Astrocyte of the cerebellum (primary cell): Measurements from ENCODE around the gene NLGN3.

Experiments used
- DNase-seq: peaks from one replicate; pipeline ENCODE4 v3.0.0-alpha.2; 2011; ENCODE audit warnings: low read depth
- H3K4me3 ChIP-seq: 2 replicates; pipeline ENCODE4 v1.5.1; 2011; ENCODE audit warnings: mild to moderate bottlenecking, low read depth, low read length, moderate library complexity
- CTCF ChIP-seq: IDR thresholded peaks from 2 replicates; pipeline ENCODE4 v1.5.1; 2012; ENCODE audit warnings: low read length, low read depth, moderate library complexity, mild to moderate bottlenecking; ENCODE audit errors: missing control alignments
- in situ Hi-C: cut with HindIII; loops from 2 replicates; pipeline ENCODE4 v1.10.0; 2017; ENCODE audit warnings: low sequenced_read_pairs

NLGN3 gene

DNA sequence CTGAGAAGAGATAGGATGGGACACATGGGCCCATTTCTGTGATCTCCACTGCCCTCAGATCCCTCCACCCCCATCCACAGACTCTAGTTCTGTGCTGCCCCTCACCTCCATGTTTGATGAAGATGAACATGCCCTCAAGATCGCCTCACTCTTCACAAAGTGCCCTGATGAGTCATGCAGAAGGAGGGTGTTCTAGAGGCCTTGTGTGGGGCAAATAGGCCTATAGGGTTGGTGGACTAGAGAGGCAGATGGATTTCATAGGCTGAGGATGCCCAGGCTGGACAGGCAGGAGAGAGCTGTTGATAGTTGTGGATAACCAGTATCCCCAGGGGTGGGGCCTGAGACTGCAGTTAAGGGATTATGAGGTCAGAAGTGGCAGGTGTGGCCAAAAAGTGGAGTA is 38.2 kb upstream of the NLGN3 start, which contains the start of gene CXorf65:
TSS of gene CXorf65 (minus strand) at position 314 of the 400 bp plus-strand sequence. CDS start at position 130, 184 bp downstream.
- TF ChIP-seq CTCF, result no peak
- H3K4me3 ChIP-seq, result no peak within 1 kb of the TSS
- in situ Hi-C loops, result no loop called here
- DNase-seq, result no peak

DNA sequence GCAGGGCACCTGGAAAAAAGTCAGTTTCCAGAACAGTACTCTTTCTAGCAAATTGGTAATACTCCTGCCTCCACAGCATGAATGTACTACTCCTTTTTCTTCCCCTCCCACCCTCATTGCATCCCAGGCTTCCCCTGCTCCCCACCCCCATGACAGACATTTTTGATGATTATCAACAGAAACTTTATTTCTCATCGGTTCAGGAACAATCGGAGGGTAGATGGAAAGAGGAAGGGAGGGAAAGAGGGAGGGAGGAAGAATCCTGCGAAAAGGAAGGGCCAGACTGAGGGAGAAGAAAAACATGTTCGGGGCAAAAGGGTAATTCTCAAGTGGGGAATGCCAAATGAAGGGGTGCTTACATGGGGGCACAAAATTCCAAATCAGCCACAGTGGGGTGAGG is 37.4 kb upstream of the NLGN3 start:
- TF ChIP-seq CTCF, result no peak
- in situ Hi-C loops, result no loop called here

GRCh38 chrX:71107762-71108360 is 36.8 kb upstream of the NLGN3 start:
- H3K4me3 ChIP-seq, result no peak overlapping the region
- in situ Hi-C loops, result no loop called here
- no peak for TF ChIP-seq CTCF
- DNase-seq, result no peak

More for the DNA sequence above, 37.4 kb upstream of the NLGN3 start:
- DNase-seq, result no peak
- no peak overlapping the region for H3K4me3 ChIP-seq

DNA sequence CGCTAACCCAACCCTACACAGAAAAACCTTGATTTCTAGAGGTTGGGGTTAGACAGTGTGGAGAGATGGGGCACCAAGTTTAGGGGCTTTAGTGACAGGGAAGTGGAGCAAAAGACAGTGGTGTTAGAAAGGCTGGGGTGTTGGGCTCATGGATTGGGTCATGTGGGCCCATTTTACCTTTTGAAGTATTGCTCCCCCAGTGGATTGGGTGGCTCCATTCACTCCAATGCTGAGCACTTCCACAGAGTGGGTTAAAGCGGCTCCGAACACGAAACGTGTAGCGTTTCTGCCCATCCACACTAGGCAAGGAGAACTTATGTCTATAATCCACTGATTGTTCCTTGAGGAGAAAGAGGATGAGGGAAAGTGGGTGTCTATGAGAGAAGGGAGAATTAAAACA is 35.6 kb upstream of the NLGN3 start:
- in situ Hi-C loops, result no loop called here
- H3K4me3 ChIP-seq, result no peak overlapping the region
- DNase-seq, result no peak

DNA sequence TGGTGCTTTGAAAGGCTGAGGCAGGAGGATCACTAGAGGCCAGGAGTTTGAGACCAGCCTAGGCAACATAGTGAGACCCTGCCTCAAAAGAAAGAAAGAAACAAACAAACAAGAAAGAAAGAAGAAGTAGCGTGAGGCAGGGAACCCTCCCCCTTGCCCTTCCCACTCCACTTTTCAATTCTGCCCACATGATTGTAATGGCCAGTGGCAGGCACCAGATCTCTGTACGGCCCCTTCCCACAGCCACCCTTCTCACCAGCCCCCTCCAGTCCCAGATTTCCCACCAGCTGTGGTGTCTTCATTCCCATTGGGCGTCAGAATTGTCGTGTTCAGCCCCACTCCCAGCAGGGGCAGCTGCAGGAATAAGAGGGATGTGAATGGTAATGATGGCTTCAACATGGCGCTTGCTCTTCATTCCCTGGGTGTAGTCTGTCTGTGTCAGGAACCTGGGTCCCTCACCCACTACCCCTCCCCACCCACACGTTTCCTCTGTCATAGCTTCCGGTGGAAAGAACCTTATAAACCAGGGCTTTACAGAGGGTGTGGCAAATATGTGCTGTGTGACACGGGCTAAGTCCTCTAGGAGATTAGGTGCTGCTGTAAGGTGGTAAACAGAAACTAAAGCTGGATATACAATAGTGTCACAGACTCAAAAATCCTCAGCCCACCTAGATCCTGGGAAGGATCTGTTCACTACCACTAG is 33.3 kb upstream of the NLGN3 start, which contains the start of gene IL2RG:
TSS of gene IL2RG (minus strand) at position 437 of the 703 bp plus-strand sequence. CDS start at position 399, 38 bp downstream.
- no peak within 1 kb of the TSS for H3K4me3 ChIP-seq
- DNase-seq, result no peak

More for the DNA sequence above, 35.6 kb upstream of the NLGN3 start:
- TF ChIP-seq CTCF, result no peak

More for the DNA sequence above, 33.3 kb upstream of the NLGN3 start, which contains the start of gene IL2RG:
- TF ChIP-seq CTCF, result no peak
- in situ Hi-C loops, result no loop called here
